ENCODE results near the gene TRUB1. TPM values are rescaled to one million over a fixed set of nuclear protein-coding genes. Genes with fewer than 3 reads are reported as not detected.

TRUB1 gene
- total RNA-seq, 2 donors from 2014 or later = 11.7 to 12.6 TPM

- DNase-seq (no peak), ATAC-seq (no peak)
- intact Hi-C loops (cut with DNase I, micrococcal nuclease) = no loop called here
Measured at GRCh38 chr10:115018185-115018931, 80.4 kb downstream of the TRUB1 start.

DNA sequence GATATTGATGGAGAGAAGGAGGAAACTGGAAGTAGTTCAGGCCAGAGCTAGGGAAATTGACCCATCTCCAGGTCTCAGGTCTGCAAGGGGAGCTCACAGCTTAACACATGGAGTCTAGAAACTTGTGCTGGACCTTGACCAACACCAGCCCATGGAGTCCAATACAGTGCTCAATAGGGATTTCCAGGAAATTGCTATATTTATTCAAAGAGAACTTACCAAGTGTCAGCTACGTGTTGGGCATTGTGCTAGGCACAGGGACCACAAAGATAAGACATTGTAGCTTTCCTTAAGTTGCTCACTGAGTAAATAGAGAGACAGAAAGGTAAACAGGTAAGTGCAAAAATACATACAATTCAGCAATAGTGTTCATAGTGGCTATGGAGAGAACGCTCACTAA, 82.5 kb downstream of the TRUB1 start:
- ATAC-seq (no peak), DNase-seq (no peak)
- intact Hi-C loops (cut with DNase I, micrococcal nuclease) = no loop called here

DNA sequence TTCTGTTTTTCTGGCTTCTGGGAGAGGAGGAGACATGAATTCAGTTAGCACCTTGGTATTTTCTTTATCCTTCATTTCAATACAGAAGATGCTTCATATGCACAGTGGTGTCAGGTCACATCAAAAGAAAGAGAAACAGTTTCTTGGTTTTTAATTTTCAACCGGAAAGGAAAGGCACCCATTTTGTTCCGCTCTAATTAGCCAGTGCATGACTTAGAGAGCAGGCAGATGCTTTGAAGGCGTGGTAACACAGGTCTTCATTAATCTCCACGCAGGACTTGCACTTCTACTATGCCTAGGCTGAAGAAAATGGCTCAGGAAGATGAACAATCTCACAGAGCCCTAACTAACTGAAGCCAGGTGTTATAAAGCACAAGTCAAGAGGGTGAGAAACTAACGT, 84.7 kb downstream of the TRUB1 start:
- intact Hi-C loops (cut with DNase I, micrococcal nuclease) = no loop called here
- DNase-seq = no peak
- no peak for ATAC-seq

DNA sequence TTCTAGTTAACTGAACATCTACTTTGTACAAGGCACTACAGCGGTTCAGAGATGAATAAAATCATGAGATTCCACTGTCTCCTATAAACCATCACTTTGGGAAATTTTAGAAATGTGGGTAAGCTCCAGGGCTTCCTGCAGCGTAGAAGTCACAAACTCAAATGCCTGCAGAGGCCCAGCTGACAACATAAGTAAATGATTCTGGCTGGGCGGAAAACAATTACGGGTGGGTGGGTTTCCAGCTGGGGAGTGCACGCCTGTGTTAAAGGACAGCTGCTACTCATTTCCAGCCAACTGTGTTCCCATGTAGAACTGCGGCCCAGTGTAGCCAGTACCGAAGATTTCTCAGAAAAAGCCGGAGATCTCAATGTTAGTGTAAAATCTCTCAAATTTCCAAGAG, 85.7 kb downstream of the TRUB1 start:
- intact Hi-C loops (cut with DNase I, micrococcal nuclease) = no loop called here
- DNase-seq = no peak
- ATAC-seq = no peak

GRCh38 chr10:115024371-115024770, 86.4 kb downstream of the TRUB1 start:
- no peak for ATAC-seq
- intact Hi-C loops (cut with DNase I, micrococcal nuclease) = no loop called here
- DNase-seq = no peak

- intact Hi-C loops (cut with DNase I, micrococcal nuclease) = no loop called here
- no peak for ATAC-seq
Measured at GRCh38 chr10:115026056-115026745, 88.2 kb downstream of the TRUB1 start.

DNA sequence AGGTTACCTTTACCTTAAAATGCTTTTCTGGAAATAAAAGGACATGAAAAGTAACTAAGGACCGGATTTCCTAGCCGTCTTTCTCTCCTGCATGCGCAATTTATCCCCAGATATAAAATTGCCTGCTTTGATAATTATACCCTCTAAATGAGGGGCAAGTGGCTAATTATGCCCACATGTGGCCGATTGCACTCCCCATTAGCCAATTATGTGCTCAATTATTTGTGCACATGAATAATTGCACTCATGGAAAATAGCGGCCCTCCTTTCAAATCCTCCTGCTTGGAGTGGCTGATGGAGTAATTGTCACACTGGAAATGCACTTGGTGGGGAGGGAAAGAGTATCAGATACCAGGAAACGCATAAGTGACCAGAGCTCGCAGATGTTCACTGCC, 88.7 kb downstream of the TRUB1 start:
- no peak for DNase-seq

More at GRCh38 chr10:115026056-115026745, 88.2 kb downstream of the TRUB1 start:
- DNase-seq = no peak

More for the DNA sequence above, 88.7 kb downstream of the TRUB1 start:
- ATAC-seq = no peak
- intact Hi-C loops (cut with DNase I, micrococcal nuclease) = no loop called here

Other genes starting within 250 kb of the TRUB1 start
- gene FHIP2A, start 116.4 kb upstream of the TRUB1 start, total RNA-seq = 10 to 100 TPM; 15.1 to 15.7 TPM
- gene ATRNL1, start 155.2 kb downstream of the TRUB1 start, total RNA-seq = 1 to 10 TPM in 1 of 2 donors, under 1 TPM in 1; 0.89 to 9.0 TPM